ENCODE data around the gene SERPINC1.

- peak in 1 of 4 donors; percentile 31 for TF ChIP-seq POLR2A (IDR thresholded peaks at IDR 0.05)
- TF ChIP-seq CTCF (IDR thresholded peaks at IDR 0.05), result no peak
- TF ChIP-seq EP300 (IDR thresholded peaks at IDR 0.05), result no peak
Observed at GRCh38 chr1:173870252-173871075, 46.7 kb downstream of the SERPINC1 start.

Measured in upper lobe of left lung (tissue), 4 donors.